LNCaP clone FGC (cell line): ENCODE measurements around the gene SLC6A19.

Experiments used
- DNase-seq: peaks from one replicate; pipeline ENCODE4 v3.0.0-alpha.2; 2011; ENCODE audit warnings: low read depth
- H3K4me3 ChIP-seq: 2 replicates; pipeline ENCODE4 v1.5.1; 2011; ENCODE audit warnings: mild to moderate bottlenecking, low read depth, low read length, control low read depth
- TF ChIP-seq, protein P1 (sequence below): IDR thresholded peaks from 2 replicates; pipeline ENCODE4 v1.5.1; 2012; ENCODE audit warnings: mild to moderate bottlenecking; ENCODE audit not compliant: control insufficient read depth, insufficient read depth; ENCODE audit errors: extremely low read depth

Gene SLC6A19

GRCh38 chr5:1167361-1167727, 34.1 kb upstream of the SLC6A19 start:
- no peak overlapping the region for H3K4me3 ChIP-seq
- TF ChIP-seq, protein P1, sequence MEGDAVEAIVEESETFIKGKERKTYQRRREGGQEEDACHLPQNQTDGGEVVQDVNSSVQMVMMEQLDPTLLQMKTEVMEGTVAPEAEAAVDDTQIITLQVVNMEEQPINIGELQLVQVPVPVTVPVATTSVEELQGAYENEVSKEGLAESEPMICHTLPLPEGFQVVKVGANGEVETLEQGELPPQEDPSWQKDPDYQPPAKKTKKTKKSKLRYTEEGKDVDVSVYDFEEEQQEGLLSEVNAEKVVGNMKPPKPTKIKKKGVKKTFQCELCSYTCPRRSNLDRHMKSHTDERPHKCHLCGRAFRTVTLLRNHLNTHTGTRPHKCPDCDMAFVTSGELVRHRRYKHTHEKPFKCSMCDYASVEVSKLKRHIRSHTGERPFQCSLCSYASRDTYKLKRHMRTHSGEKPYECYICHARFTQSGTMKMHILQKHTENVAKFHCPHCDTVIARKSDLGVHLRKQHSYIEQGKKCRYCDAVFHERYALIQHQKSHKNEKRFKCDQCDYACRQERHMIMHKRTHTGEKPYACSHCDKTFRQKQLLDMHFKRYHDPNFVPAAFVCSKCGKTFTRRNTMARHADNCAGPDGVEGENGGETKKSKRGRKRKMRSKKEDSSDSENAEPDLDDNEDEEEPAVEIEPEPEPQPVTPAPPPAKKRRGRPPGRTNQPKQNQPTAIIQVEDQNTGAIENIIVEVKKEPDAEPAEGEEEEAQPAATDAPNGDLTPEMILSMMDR = no peak
- no peak for DNase-seq

- TF ChIP-seq, protein P1 = peak; percentile 81
- no peak overlapping the region for H3K4me3 ChIP-seq
- DNase-seq = peak; percentile 54
These were observed 33.4 kb upstream of the SLC6A19 start for GRCh38 chr5:1167728-1168709.

GRCh38 chr5:1168796-1169195, 32.6 kb upstream of the SLC6A19 start:
- no peak for DNase-seq
- H3K4me3 ChIP-seq = no peak overlapping the region
- TF ChIP-seq, protein P1 = no peak

DNA sequence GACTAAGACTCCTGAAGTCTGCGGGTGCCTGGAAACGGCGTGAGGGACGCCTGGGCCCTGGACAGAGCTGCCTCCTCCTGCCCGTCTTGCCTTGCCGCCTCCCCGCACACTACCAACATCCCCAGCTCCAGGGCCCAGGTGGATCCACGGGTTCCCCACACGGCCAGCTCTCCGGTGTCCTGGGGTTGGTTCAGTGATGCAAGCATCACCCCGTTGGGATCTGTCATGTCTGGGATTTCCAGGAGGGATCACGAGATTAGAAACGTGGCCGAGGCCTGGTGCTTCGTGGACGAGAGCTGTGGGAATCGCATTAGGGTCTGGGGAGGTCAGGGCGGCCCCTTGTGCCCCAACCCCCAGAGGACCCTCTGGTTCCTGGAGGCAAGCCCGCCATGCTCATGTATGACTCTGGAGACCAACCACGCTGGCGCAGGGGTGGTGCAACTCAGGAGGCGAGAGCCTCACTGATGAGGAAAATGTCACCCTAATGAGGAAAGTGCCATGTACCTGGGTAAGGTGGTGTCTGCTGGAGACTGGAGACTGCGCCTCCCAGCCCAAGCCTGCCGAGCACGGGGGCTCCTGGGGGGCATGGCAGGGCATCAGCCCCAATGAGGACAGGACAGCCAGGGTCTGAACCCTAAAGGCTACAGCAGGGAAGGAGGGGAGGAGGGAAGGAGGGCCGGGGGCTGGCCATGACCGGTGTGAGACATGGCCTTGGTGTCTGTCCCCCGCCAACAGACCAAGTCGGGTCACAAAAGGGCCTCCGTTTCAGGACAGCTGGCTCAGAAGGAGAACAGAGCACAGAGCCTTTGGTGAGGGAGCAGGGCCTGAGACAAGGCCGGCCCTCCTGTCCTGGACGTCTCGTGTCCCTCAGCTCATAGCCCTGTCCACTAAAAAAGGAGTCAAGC, 31.9 kb upstream of the SLC6A19 start:
- TF ChIP-seq, protein P1 = no peak
- no peak overlapping the region for H3K4me3 ChIP-seq
- DNase-seq = no peak

DNA sequence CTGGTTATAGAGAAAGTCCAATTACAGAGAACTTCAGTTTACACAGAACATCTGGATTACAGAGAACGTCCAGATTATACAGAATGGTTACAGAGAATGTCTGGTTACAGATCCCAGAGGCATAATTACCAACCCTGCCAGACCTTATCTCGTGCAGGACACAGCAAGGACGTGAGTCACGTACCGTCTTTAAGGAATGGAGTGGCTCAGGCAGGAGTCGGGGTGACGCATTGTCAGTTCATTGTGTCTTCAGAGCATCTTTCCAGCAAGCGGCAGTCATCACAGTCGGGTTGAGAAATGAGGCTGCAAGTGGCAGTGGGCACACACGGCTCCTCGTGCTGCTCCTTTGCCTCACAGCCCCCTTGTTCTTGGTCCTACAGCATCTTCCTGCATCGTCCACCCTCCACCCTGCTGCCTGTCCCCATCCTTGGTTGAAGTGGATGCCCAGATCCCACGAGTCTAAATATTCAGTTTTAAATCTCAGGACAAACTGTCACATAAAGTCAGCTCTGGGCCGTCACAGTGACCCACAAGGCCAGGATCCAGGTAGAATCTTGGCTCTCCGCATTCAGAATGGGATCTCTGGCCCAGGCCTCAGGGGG, 30.0 kb upstream of the SLC6A19 start:
- DNase-seq = no peak
- TF ChIP-seq, protein P1 = no peak
- no peak overlapping the region for H3K4me3 ChIP-seq

DNA sequence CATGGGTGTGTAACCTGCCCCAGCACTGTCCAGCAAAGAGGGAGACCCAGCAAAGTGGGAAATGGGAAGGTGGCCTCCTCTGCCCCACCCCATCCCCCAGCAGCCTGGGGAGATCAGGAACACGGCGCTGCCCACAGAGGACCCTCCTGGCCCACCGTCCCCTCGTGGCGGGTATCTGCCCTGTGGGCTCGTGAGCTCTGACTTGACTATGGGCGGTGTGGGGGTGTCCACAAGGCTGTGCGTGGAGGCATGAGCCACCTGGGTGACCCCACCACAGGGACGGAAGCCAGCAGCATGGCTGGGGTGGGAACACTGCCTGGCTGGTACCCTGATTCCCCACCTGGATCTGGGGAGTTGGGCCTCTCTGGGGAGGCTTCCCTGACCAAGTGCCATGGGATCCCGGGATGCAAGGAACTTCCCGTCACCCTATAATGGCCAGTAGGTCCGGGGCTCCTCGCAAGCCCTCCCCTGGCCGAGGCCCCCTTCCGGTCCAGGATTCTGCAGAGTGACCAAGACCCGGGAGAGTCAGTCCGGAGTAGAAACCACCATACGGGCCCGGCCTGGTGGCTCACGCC, 29.3 kb upstream of the SLC6A19 start:
- DNase-seq = no peak
- TF ChIP-seq, protein P1 = no peak
- no peak overlapping the region for H3K4me3 ChIP-seq
